Measurements from ENCODE around the gene BSCL2.
"Not testable (repeated sequence)": the region's sequence is repeated elsewhere in the genome, so short reads cannot be mapped to it uniquely, and the experiment has no call there.

The BSCL2 gene

GRCh38 chr11:62707277-62707861, at the start of gene BSCL2, which contains the start of gene GNG3:
TSS of gene BSCL2 (minus strand) at chr11:62707424. CDS start at chr11:62707195, 229 bp downstream.
TSS of gene GNG3 (plus strand) at chr11:62707676. CDS start at chr11:62708296, 620 bp downstream.
- peaks cover 5 to 15% of the 10 kb centered on the region in 2 donors for H3K36me3 ChIP-seq (ENCODE audit: control insufficient read depth in 2 of 2, insufficient read depth in 2 of 2, low read length in 2 of 2)
- no peaks in the 10 kb centered on the region for H3K27me3 ChIP-seq (ENCODE audit: control insufficient read depth in 1 of 2, insufficient read depth in 2 of 2, low read length in 2 of 2)
- peak within 1 kb of the TSS; percentile 96 for H3K27ac ChIP-seq (ENCODE audit: low read length)
- peak within 1 kb of the TSS; percentile 79 to 93 for H3K9ac ChIP-seq (ENCODE audit: low read length in 2 of 2)
- H3K4me1 ChIP-seq (ENCODE audit: control insufficient read depth, insufficient read depth, low read length), result peaks cover 51% of the 10 kb centered on the region
- H3K4me3 ChIP-seq (ENCODE audit: low read length in 2 of 2), result peak within 1 kb of the TSS; percentile 87 to 91
- no peaks in the 10 kb centered on the region for H3K9me3 ChIP-seq (ENCODE audit: control insufficient read depth in 2 of 2, low read length in 2 of 2)

- Histone ChIP-seq H3K27ac (ENCODE audit: low read length) (no peak overlapping the region), H3K9me3 (ENCODE audit: control insufficient read depth in 2 of 2, low read length in 2 of 2) (no peaks in the 10 kb centered on the region), H3K4me3 (ENCODE audit: low read length in 2 of 2) (no peak overlapping the region), H3K4me1 (ENCODE audit: control insufficient read depth, insufficient read depth, low read length) (peaks cover 19% of the 10 kb centered on the region), H3K27me3 (ENCODE audit: control insufficient read depth in 1 of 2, insufficient read depth in 2 of 2, low read length in 2 of 2) (no peaks in the 10 kb centered on the region), H3K9ac (ENCODE audit: low read length in 2 of 2) (no peak overlapping the region), H3K36me3 (ENCODE audit: control insufficient read depth in 2 of 2, insufficient read depth in 2 of 2, low read length in 2 of 2) (peaks cover 11 to 12% of the 10 kb centered on the region in 2 donors)
These were observed 47.9 kb upstream of the BSCL2 start for GRCh38 chr11:62755086-62755615.

- peak within 1 kb of the TSS; percentile 83 to 92 for H3K9ac ChIP-seq (ENCODE audit: low read length in 2 of 2)
- H3K4me3 ChIP-seq (ENCODE audit: low read length in 2 of 2), result peak within 1 kb of the TSS; percentile 95 to 100
- peak within 1 kb of the TSS; percentile 87 for H3K27ac ChIP-seq (ENCODE audit: low read length)
- peaks cover 19% of the 10 kb centered on the region for H3K4me1 ChIP-seq (ENCODE audit: control insufficient read depth, insufficient read depth, low read length)
- H3K36me3 ChIP-seq (ENCODE audit: control insufficient read depth in 2 of 2, insufficient read depth in 2 of 2, low read length in 2 of 2), result peaks cover 11 to 12% of the 10 kb centered on the region in 2 donors
- no peaks in the 10 kb centered on the region for H3K27me3 ChIP-seq (ENCODE audit: control insufficient read depth in 1 of 2, insufficient read depth in 2 of 2, low read length in 2 of 2)
- no peaks in the 10 kb centered on the region for H3K9me3 ChIP-seq (ENCODE audit: control insufficient read depth in 2 of 2, low read length in 2 of 2)
These were observed 46.7 kb upstream of the BSCL2 start, which contains the start of gene ZBTB3 for GRCh38 chr11:62753736-62754603. TSS of gene ZBTB3 (minus strand) at chr11:62754160. CDS start at chr11:62753664, 496 bp downstream.

- peaks cover 12 to 14% of the 10 kb centered on the region in 2 donors for H3K36me3 ChIP-seq (ENCODE audit: control insufficient read depth in 2 of 2, insufficient read depth in 2 of 2, low read length in 2 of 2)
- H3K9ac ChIP-seq (ENCODE audit: low read length in 2 of 2), result peak overlapping the region; percentile 47 to 83
- peak overlapping the region; percentile 95 to 100 for H3K4me3 ChIP-seq (ENCODE audit: low read length in 2 of 2)
- peaks cover 19% of the 10 kb centered on the region for H3K4me1 ChIP-seq (ENCODE audit: control insufficient read depth, insufficient read depth, low read length)
- no peaks in the 10 kb centered on the region for H3K27me3 ChIP-seq (ENCODE audit: control insufficient read depth in 1 of 2, insufficient read depth in 2 of 2, low read length in 2 of 2)
- no peaks in the 10 kb centered on the region for H3K9me3 ChIP-seq (ENCODE audit: control insufficient read depth in 2 of 2, low read length in 2 of 2)
- H3K27ac ChIP-seq (ENCODE audit: low read length), result peak overlapping the region; percentile 87
These were observed 45.9 kb upstream of the BSCL2 start for GRCh38 chr11:62752994-62753735.

- H3K9me3 ChIP-seq (ENCODE audit: control insufficient read depth in 2 of 2, low read length in 2 of 2), result no peaks in the 10 kb centered on the region
- H3K4me1 ChIP-seq (ENCODE audit: control insufficient read depth, insufficient read depth, low read length), result peaks cover 19% of the 10 kb centered on the region
- peaks cover 12 to 14% of the 10 kb centered on the region in 2 donors for H3K36me3 ChIP-seq (ENCODE audit: control insufficient read depth in 2 of 2, insufficient read depth in 2 of 2, low read length in 2 of 2)
- no peak overlapping the region for H3K4me3 ChIP-seq (ENCODE audit: low read length in 2 of 2)
- no peak overlapping the region for H3K9ac ChIP-seq (ENCODE audit: low read length in 2 of 2)
- no peaks in the 10 kb centered on the region for H3K27me3 ChIP-seq (ENCODE audit: control insufficient read depth in 1 of 2, insufficient read depth in 2 of 2, low read length in 2 of 2)
- no peak overlapping the region for H3K27ac ChIP-seq (ENCODE audit: low read length)
These were observed 45.1 kb upstream of the BSCL2 start for GRCh38 chr11:62752177-62752785.

- peaks cover 19% of the 10 kb centered on the region for H3K4me1 ChIP-seq (ENCODE audit: control insufficient read depth, insufficient read depth, low read length)
- H3K36me3 ChIP-seq (ENCODE audit: control insufficient read depth in 2 of 2, insufficient read depth in 2 of 2, low read length in 2 of 2), result peaks cover 12 to 14% of the 10 kb centered on the region in 2 donors
- H3K27me3 ChIP-seq (ENCODE audit: control insufficient read depth in 1 of 2, insufficient read depth in 2 of 2, low read length in 2 of 2); H3K9ac ChIP-seq (ENCODE audit: low read length in 2 of 2); H3K4me3 ChIP-seq (ENCODE audit: low read length in 2 of 2); H3K9me3 ChIP-seq (ENCODE audit: control insufficient read depth in 2 of 2, low read length in 2 of 2); H3K27ac ChIP-seq (ENCODE audit: low read length): not testable (repeated sequence)
These were observed 42.7 kb upstream of the BSCL2 start for GRCh38 chr11:62749931-62750330.

GRCh38 chr11:62747475-62748160, 40.4 kb upstream of the BSCL2 start:
- no peak overlapping the region for H3K4me3 ChIP-seq (ENCODE audit: low read length in 2 of 2)
- H3K27ac ChIP-seq (ENCODE audit: low read length), result no peak overlapping the region
- no peaks in the 10 kb centered on the region for H3K27me3 ChIP-seq (ENCODE audit: control insufficient read depth in 1 of 2, insufficient read depth in 2 of 2, low read length in 2 of 2)
- no peaks in the 10 kb centered on the region for H3K9me3 ChIP-seq (ENCODE audit: control insufficient read depth in 2 of 2, low read length in 2 of 2)
- no peak overlapping the region for H3K9ac ChIP-seq (ENCODE audit: low read length in 2 of 2)
- H3K4me1 ChIP-seq (ENCODE audit: control insufficient read depth, insufficient read depth, low read length), result peaks cover 6% of the 10 kb centered on the region
- peaks cover 8 to 10% of the 10 kb centered on the region in 2 donors for H3K36me3 ChIP-seq (ENCODE audit: control insufficient read depth in 2 of 2, insufficient read depth in 2 of 2, low read length in 2 of 2)

- Histone ChIP-seq H3K9ac (ENCODE audit: low read length in 2 of 2) (no peak overlapping the region), H3K4me3 (ENCODE audit: low read length in 2 of 2) (no peak overlapping the region), H3K4me1 (ENCODE audit: control insufficient read depth, insufficient read depth, low read length) (no peaks in the 10 kb centered on the region), H3K27me3 (ENCODE audit: control insufficient read depth in 1 of 2, insufficient read depth in 2 of 2, low read length in 2 of 2) (no peaks in the 10 kb centered on the region), H3K9me3 (ENCODE audit: control insufficient read depth in 2 of 2, low read length in 2 of 2) (no peaks in the 10 kb centered on the region), H3K27ac (ENCODE audit: low read length) (no peak overlapping the region), H3K36me3 (ENCODE audit: control insufficient read depth in 2 of 2, insufficient read depth in 2 of 2, low read length in 2 of 2) (peaks cover 14 to 19% of the 10 kb centered on the region in 2 donors)
These were observed 30.0 kb upstream of the BSCL2 start for GRCh38 chr11:62737196-62737595.

- peaks cover 20% of the 10 kb centered on the region for H3K4me1 ChIP-seq (ENCODE audit: control insufficient read depth, insufficient read depth, low read length)
- no peak overlapping the region for H3K27ac ChIP-seq (ENCODE audit: low read length)
- H3K36me3 ChIP-seq (ENCODE audit: control insufficient read depth in 2 of 2, insufficient read depth in 2 of 2, low read length in 2 of 2), result peaks cover 10 to 12% of the 10 kb centered on the region in 2 donors
- no peaks in the 10 kb centered on the region for H3K27me3 ChIP-seq (ENCODE audit: control insufficient read depth in 1 of 2, insufficient read depth in 2 of 2, low read length in 2 of 2)
- no peaks in the 10 kb centered on the region for H3K9me3 ChIP-seq (ENCODE audit: control insufficient read depth in 2 of 2, low read length in 2 of 2)
- no peak overlapping the region for H3K4me3 ChIP-seq (ENCODE audit: low read length in 2 of 2)
- no peak overlapping the region for H3K9ac ChIP-seq (ENCODE audit: low read length in 2 of 2)
These were observed 25.6 kb upstream of the BSCL2 start for GRCh38 chr11:62732830-62733229.
